OCI-LY3 (cell line): Measurements from ENCODE around the gene TCP11.

ENCODE experiments used
- H2AFZ ChIP-seq: fragments of 200-600, 300-600 bp; shearing (Covaris generic); 2 replicates; pipeline ENCODE4 v1.6.0; 2014; ENCODE audit warnings: antibody characterized with exemption, low read depth, low read length
- H3K27ac ChIP-seq: fragments of 200-600, 300-600 bp; sonication (generic); 2 replicates; pipeline ENCODE4 v1.5.1; 2014; ENCODE audit warnings: mild to moderate bottlenecking, low read length, moderate library complexity, mixed read lengths
- H3K27me3 ChIP-seq: fragments of 200-600, 300-600 bp; sonication (generic); 2 replicates; pipeline ENCODE4 v1.6.1; 2014; ENCODE audit warnings: low read depth, low read length, mixed read lengths
- H3K36me3 ChIP-seq: fragments of 200-600, 300-600 bp; sonication (generic); replicated peaks from 2 replicates; pipeline ENCODE3; 2014; ENCODE audit warnings: low read depth, low read length, mixed read lengths
- H3K4me1 ChIP-seq: fragments of 300-600, 200-600 bp; sonication (generic); 2 replicates; pipeline ENCODE4 v1.6.1; 2014; ENCODE audit warnings: low read length, mixed read lengths
- H3K4me2 ChIP-seq: fragments of 200-600, 300-600 bp; sonication (generic); 2 replicates; pipeline ENCODE4 v1.6.1; 2014; ENCODE audit warnings: low read length, mixed read lengths
- H3K4me3 ChIP-seq: fragments of 300-600, 200-600 bp; sonication (generic); 2 replicates; pipeline ENCODE4 v1.5.1; 2014; ENCODE audit warnings: antibody characterized with exemption, mild to moderate bottlenecking, low read length, moderate library complexity
- H3K79me2 ChIP-seq: fragments of 300-600, 200-600 bp; shearing (Covaris generic); 2 replicates; pipeline ENCODE4 v1.6.1; 2014; ENCODE audit warnings: mild to moderate bottlenecking, low read length, mixed read lengths
- H3K9ac ChIP-seq: fragments of 300-600, 200-600 bp; shearing (Covaris generic); 2 replicates; pipeline ENCODE4 v1.6.0; 2014; ENCODE audit warnings: mild to moderate bottlenecking, low read length, moderate library complexity
- H3K9me3 ChIP-seq: fragments of 200-600, 300-600 bp; shearing (Covaris generic); 2 replicates; pipeline ENCODE4 v1.6.1; 2014; ENCODE audit warnings: low read length, mixed read lengths; ENCODE audit not compliant: insufficient read depth
- H4K20me1 ChIP-seq: fragments of 200-600, 300-600 bp; sonication (generic); 2 replicates; pipeline ENCODE4 v1.6.1; 2016; ENCODE audit warnings: low read length, mixed read lengths; ENCODE audit not compliant: insufficient read depth
- EZH2phosphoT487 ChIP-seq: fragments of 200-600 bp; shearing (Covaris generic); IDR thresholded peaks from 2 replicates; pipeline ENCODE4 v1.6.1; 2018; ENCODE audit warnings: antibody characterized with exemption, mixed run types, low read depth
- TF ChIP-seq, protein P1 (sequence below): fragments of 200-600, 300-600 bp; sonication (generic); IDR thresholded peaks from 2 replicates; pipeline ENCODE4 v1.5.1; 2014; ENCODE audit warnings: antibody characterized with exemption, low read length, low read depth

The TCP11 gene

DNA sequence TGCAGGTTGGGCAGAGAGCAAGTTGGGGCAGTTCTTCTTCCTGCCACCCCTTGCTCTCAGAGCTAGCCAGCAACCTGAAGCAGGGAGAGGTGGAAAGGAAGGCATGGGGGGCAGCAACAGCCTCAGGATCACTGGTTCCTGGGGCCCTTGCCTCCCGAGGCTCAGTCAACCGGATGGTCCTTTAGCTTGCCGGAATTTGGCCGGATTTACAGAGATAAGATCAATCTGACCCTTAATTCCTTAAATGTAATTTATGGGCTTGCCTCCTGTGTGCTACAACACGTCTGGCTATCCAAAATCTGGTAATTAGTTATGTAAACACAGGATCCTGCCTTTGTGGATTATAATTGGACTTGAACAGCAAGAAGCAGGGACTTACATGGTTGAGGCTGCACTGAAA is 19.5 kb upstream of the TCP11 start:
- Histone ChIP-seq H3K9me3 (no peaks in the 10 kb centered on the region), H3K27me3 (no peaks in the 10 kb centered on the region), H4K20me1 (no peaks in the 10 kb centered on the region), H3K4me3 (no peak overlapping the region), H3K36me3 (no peaks in the 10 kb centered on the region), H3K27ac (no peak overlapping the region), H2AFZ (no peak overlapping the region), H3K9ac (no peak overlapping the region), H3K79me2 (no peaks in the 10 kb centered on the region), H3K4me1 (peaks cover 5% of the 10 kb centered on the region), H3K4me2 (no peak overlapping the region)
- TF ChIP-seq, protein P1, sequence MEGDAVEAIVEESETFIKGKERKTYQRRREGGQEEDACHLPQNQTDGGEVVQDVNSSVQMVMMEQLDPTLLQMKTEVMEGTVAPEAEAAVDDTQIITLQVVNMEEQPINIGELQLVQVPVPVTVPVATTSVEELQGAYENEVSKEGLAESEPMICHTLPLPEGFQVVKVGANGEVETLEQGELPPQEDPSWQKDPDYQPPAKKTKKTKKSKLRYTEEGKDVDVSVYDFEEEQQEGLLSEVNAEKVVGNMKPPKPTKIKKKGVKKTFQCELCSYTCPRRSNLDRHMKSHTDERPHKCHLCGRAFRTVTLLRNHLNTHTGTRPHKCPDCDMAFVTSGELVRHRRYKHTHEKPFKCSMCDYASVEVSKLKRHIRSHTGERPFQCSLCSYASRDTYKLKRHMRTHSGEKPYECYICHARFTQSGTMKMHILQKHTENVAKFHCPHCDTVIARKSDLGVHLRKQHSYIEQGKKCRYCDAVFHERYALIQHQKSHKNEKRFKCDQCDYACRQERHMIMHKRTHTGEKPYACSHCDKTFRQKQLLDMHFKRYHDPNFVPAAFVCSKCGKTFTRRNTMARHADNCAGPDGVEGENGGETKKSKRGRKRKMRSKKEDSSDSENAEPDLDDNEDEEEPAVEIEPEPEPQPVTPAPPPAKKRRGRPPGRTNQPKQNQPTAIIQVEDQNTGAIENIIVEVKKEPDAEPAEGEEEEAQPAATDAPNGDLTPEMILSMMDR: no peak
- TF ChIP-seq EZH2phosphoT487: no peak

DNA sequence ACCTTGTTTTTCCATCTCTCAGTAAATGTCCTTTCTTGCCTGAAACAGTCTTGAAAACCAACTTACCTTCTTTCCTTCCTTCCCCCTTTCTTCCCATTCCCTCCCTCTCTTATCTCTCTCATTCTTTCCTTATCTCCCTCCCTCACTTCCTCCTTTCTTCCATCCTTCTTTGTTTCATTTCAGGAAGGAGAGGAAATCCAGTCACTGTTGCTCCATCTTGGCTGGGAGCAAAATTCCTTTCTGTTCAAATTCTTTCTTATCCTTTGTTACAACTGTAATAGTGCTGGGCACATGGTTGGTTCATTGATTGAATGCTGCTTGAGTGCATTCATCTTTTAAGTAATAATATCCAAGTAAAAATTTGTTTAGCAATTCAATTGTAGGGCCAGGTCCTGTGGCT is 17.4 kb upstream of the TCP11 start:
- Histone ChIP-seq H4K20me1 (no peaks in the 10 kb centered on the region), H3K9me3 (no peaks in the 10 kb centered on the region), H3K27ac (no peak overlapping the region), H3K4me1 (no peaks in the 10 kb centered on the region), H3K27me3 (no peaks in the 10 kb centered on the region), H3K36me3 (no peaks in the 10 kb centered on the region), H3K9ac (no peak overlapping the region), H3K4me3 (no peak overlapping the region), H2AFZ (no peak overlapping the region), H3K79me2 (no peaks in the 10 kb centered on the region), H3K4me2 (no peak overlapping the region)
- TF ChIP-seq EZH2phosphoT487: no peak
- TF ChIP-seq, protein P1: no peak

DNA sequence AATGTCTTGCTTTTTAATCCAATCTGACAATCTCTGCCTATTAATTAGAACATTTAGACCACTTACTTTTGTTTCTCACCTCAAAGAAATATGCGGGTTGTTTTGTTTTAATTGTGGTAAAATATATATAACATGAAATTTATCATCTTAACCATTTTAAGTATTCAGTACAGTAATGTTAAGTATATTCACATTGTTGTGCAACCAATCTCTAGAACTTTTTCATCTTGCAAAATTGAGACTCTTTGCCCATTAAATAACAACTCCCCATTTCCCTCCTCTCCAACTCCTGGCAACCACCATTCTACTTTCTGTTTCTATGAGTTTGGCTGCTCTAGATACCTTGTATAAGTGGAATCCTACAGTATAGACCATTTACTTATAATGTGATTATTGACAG is 13.8 kb upstream of the TCP11 start:
- H3K4me2 ChIP-seq: no peak overlapping the region
- no peaks in the 10 kb centered on the region for H3K4me1 ChIP-seq
- no peaks in the 10 kb centered on the region for H3K9me3 ChIP-seq
- H3K27ac ChIP-seq: no peak overlapping the region
- H2AFZ ChIP-seq: no peak overlapping the region
- no peaks in the 10 kb centered on the region for H3K79me2 ChIP-seq
- H3K36me3 ChIP-seq: no peaks in the 10 kb centered on the region
- TF ChIP-seq, protein P1: no peak
- no peak for TF ChIP-seq EZH2phosphoT487
- H4K20me1 ChIP-seq: no peaks in the 10 kb centered on the region
- H3K9ac ChIP-seq: no peak overlapping the region
- H3K27me3 ChIP-seq: no peaks in the 10 kb centered on the region
- H3K4me3 ChIP-seq: no peak overlapping the region

GRCh38 chr6:35154262-35154661 is 13.1 kb upstream of the TCP11 start:
- Histone ChIP-seq H3K36me3 (no peaks in the 10 kb centered on the region), H3K4me1 (no peaks in the 10 kb centered on the region), H3K4me2 (no peak overlapping the region), H3K79me2 (no peaks in the 10 kb centered on the region), H3K27ac (no peak overlapping the region), H2AFZ (no peak overlapping the region), H3K9me3 (no peaks in the 10 kb centered on the region), H3K4me3 (no peak overlapping the region), H3K27me3 (no peaks in the 10 kb centered on the region), H4K20me1 (no peaks in the 10 kb centered on the region), H3K9ac (no peak overlapping the region)
- TF ChIP-seq, protein P1: no peak
- no peak for TF ChIP-seq EZH2phosphoT487
